ENCODE results near the gene TNFRSF12A.

DNA sequence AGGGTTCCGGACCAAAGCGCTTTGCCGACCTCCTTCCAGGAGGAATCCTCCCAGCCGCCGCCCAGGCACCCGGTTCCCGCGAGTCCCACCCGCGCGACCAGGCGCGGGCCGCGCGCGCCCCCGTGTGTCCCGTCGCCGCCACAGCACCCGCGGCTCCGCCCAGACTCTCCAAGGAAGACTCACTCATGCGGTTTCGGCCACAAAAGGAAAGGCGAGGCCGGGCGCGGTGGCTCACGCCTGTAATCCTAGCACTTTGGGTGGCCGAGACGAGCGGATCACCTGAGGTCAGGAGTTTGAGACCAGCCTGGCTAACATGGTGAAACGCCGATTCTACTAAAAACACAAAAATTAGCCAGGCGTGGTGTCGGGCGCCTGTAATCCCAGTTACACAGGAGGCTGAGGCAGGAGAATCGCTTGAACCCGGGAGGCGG is 36.4 kb upstream of the TNFRSF12A start:
- TF ChIP-seq CBX5 (IDR thresholded peaks at IDR 0.05; ENCODE audit: low read depth) (no peak), EP300 (IDR thresholded peaks at IDR 0.05; ENCODE audit: borderline replicate concordance in 1 of 2, control insufficient read depth in 1 of 2, low read depth in 2 of 2, low read length in 2 of 2) (no peak)
